Lower lobe of right lung (tissue), 2 donors: ENCODE results near the gene DUSP16. TPM values are rescaled to one million over a fixed set of nuclear protein-coding genes. Genes with fewer than 3 reads are reported as not detected.

Source experiments
- ATAC-seq, 2 donors: fragments of 200-7000 bp; cut with Tn5 transposase; one replicate each; pipeline ENCODE4 v1.9.1; 2020 to 2022; ENCODE audit warnings: mild to moderate bottlenecking in 2 of 2, moderate library complexity in 2 of 2
- DNase-seq: peaks from one replicate; pipeline ENCODE4 v3.0.0-alpha.2; 2020
- H3K27ac ChIP-seq: fragments of 200-600 bp; one replicate; pipeline ENCODE4 v1.8.0; 2022
- H3K27me3 ChIP-seq: fragments of 200-600 bp; one replicate; pipeline ENCODE4 v1.8.0; 2022; ENCODE audit warnings: low read depth
- H3K36me3 ChIP-seq: fragments of 200-600 bp; one replicate; pipeline ENCODE4 v1.8.0; 2022; ENCODE audit warnings: mild to moderate bottlenecking
- H3K4me1 ChIP-seq: fragments of 200-600 bp; one replicate; pipeline ENCODE4 v1.8.0; 2022
- H3K4me3 ChIP-seq: fragments of 200-600 bp; one replicate; pipeline ENCODE4 v1.8.0; 2022; ENCODE audit warnings: mild to moderate bottlenecking
- H3K9me3 ChIP-seq: fragments of 200-600 bp; one replicate; pipeline ENCODE4 v1.8.0; 2022
- intact Hi-C: fragments of 100-400 bp; cut with DNase I; formaldehyde crosslinking; loops from one replicate; pipeline ENCODE4 v1.11.0; 2022
- total RNA-seq: library from RNA; stranded (reverse); fragmentation: NEBNext Ultra II Directional; extraction: Animal tissue kit (Norgen Biotek cat#: 25700); gene quantifications from one replicate; pipeline ENCODE4 v1.2.1, GENCODE V29; 2021
- TF ChIP-seq, protein P1 (sequence below): fragments of 200-600 bp; IDR thresholded peaks from one replicate; pipeline ENCODE4 v1.8.0; 2022; ENCODE audit warnings: antibody characterized with exemption, mild to moderate bottlenecking
- donor health status: DM: no; HTN: yes; CAD: no; lungs with severe emphysema.

DUSP16 gene
- total RNA-seq, 1 donor from 2014 or later, result 44.0 TPM

DNA sequence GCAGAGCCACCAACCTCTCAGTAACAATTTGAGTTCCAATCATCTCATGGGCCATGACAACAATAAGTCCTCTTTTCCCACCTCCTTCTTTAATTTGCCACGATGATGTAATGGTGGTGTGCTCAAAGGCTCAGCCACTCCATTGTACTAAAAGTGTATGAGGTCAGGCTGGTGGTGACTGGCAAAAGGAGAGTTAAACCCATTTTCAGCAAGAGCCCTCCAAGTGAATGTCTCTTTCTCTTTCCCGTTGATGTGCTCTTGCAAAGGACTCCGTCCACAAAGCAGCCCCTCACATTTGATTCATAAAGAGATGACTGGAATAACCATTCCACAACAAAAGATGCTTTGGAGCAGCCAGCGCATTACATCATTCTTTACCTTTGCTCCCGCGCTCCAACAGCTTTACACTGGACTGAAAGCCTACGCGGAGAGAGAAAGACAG is 41.6 kb downstream of the DUSP16 start:
- TF ChIP-seq, protein P1, sequence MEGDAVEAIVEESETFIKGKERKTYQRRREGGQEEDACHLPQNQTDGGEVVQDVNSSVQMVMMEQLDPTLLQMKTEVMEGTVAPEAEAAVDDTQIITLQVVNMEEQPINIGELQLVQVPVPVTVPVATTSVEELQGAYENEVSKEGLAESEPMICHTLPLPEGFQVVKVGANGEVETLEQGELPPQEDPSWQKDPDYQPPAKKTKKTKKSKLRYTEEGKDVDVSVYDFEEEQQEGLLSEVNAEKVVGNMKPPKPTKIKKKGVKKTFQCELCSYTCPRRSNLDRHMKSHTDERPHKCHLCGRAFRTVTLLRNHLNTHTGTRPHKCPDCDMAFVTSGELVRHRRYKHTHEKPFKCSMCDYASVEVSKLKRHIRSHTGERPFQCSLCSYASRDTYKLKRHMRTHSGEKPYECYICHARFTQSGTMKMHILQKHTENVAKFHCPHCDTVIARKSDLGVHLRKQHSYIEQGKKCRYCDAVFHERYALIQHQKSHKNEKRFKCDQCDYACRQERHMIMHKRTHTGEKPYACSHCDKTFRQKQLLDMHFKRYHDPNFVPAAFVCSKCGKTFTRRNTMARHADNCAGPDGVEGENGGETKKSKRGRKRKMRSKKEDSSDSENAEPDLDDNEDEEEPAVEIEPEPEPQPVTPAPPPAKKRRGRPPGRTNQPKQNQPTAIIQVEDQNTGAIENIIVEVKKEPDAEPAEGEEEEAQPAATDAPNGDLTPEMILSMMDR, result no peak
- no peaks in the 10 kb centered on the region for H3K27me3 ChIP-seq
- intact Hi-C loops, result no loop called here
- no peaks in the 10 kb centered on the region for H3K9me3 ChIP-seq
- DNase-seq (no peak), ATAC-seq (no peak)
- H3K4me1 ChIP-seq, result peaks cover 15% of the 10 kb centered on the region
- no peak overlapping the region for H3K4me3 ChIP-seq
- no peak overlapping the region for H3K27ac ChIP-seq
- peaks cover 34% of the 10 kb centered on the region for H3K36me3 ChIP-seq

DNA sequence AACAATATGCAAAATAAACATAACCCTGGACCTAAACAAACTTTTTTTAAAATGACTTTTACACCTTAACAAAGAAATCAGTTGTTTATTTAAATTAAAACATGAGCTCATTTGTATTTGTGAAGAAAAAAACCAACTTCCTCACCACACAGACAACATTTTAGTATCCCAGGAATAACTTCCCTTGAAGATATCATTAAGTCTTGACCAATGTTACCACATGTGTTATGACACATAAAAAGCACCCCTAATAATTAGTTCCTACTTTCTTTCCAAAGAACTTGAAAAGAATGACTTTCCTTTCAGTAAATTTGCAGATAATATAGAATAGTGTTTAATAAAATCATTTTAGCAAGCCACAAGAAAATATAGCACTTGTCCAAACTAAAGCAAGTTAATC is 42.4 kb downstream of the DUSP16 start:
- no peak for DNase-seq
- ATAC-seq, result no peak
- TF ChIP-seq, protein P1, result no peak
- H3K36me3 ChIP-seq, result peaks cover 34% of the 10 kb centered on the region
- no peaks in the 10 kb centered on the region for H3K9me3 ChIP-seq
- no peak overlapping the region for H3K27ac ChIP-seq
- peaks cover 15% of the 10 kb centered on the region for H3K4me1 ChIP-seq
- intact Hi-C loops, result no loop called here
- no peaks in the 10 kb centered on the region for H3K27me3 ChIP-seq
- no peak overlapping the region for H3K4me3 ChIP-seq

DNA sequence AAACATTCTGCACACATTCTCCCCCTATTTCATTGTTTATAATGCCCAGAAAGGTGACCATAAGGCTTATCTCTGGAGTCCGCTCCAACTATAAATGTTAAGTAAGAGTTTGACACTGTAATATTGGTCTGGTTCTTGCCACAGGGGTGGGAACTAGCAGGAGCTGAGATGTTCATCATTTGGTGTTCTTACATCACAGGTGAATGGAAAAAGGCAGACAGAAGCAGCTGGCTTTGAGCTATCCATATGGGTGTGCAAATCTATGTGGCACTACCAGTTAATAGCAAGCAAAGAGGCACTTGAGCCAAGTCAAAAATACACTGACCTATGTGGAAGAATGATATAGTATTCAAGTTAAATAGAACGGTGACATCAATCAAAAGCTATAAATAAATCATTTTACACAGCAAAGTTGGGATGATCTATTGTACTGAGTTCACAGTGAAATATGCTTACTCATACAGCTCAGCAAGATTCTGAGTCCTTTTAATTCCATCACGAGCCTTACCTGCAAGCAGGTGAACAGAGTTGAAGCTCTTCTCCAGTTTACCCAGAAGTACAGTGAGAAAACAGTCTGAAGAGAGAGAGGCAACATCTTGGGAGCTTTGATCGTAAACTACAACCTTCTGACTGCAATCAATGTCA is 43.2 kb downstream of the DUSP16 start:
- H3K36me3 ChIP-seq, result peaks cover 34% of the 10 kb centered on the region
- no peaks in the 10 kb centered on the region for H3K27me3 ChIP-seq
- ATAC-seq (peak in 1 of 2 donors; percentile 40), DNase-seq (no peak)
- H3K4me3 ChIP-seq, result no peak overlapping the region
- intact Hi-C loops, result no loop called here
- TF ChIP-seq, protein P1, result no peak
- peaks cover 15% of the 10 kb centered on the region for H3K4me1 ChIP-seq
- no peaks in the 10 kb centered on the region for H3K9me3 ChIP-seq
- H3K27ac ChIP-seq, result no peak overlapping the region

DNA sequence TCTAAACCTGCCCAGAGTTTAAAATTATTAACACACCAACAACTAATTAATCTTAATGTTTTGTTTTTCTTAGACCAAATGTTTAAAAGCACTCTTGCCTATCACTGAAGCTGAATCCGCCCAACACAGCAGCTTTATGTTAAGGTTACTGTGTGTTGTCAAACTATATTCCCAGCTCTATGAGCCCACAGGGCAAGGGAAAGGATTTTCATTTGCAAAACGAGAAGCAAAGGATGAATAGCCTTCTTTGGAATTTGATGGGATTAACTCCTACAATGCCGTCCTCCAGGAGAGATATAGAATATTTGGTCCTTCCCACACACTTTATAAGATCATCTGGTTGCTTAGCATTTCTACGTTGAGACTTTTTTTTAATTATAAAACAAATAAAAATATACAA is 43.7 kb downstream of the DUSP16 start:
- TF ChIP-seq, protein P1, result no peak
- H3K27me3 ChIP-seq, result no peaks in the 10 kb centered on the region
- H3K4me3 ChIP-seq, result no peak overlapping the region
- H3K36me3 ChIP-seq, result peaks cover 34% of the 10 kb centered on the region
- H3K4me1 ChIP-seq, result peaks cover 15% of the 10 kb centered on the region
- intact Hi-C loops, result no loop called here
- H3K27ac ChIP-seq, result no peak overlapping the region
- ATAC-seq (no peak), DNase-seq (no peak)
- no peaks in the 10 kb centered on the region for H3K9me3 ChIP-seq

DNA sequence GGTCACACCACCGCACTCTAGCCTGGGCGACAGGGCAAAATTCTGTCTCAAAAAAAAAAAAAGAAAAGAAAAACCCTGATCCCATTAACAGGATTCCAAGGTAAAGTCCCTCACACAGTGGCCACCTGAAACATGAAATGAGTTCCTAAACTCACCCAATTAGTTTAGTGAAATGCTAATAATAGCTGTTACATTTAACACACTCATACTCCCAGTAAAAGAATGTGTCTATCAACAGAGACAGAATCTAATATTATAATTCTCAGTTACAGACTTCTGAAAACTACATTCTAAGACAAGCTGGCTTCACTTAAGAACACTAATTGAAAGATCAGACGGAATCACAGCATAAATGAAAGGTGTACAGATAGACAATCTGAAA is 44.2 kb downstream of the DUSP16 start:
- intact Hi-C loops, result no loop called here
- DNase-seq (no peak), ATAC-seq (no peak)
- TF ChIP-seq, protein P1, result no peak
- Histone ChIP-seq H3K9me3 (no peaks in the 10 kb centered on the region), H3K4me1 (peaks cover 15% of the 10 kb centered on the region), H3K36me3 (peaks cover 34% of the 10 kb centered on the region), H3K27me3 (no peaks in the 10 kb centered on the region), H3K27ac (no peak overlapping the region), H3K4me3 (no peak overlapping the region)
